Activated naive CD8-positive, alpha-beta T cell treated with anti-CD3 and anti-CD28 coated beads, Interleukin-2, amount 10 ng/mL, durations not matched to agents 7 days and 5 days (primary cell): Measurements from ENCODE around the gene VILL. TPM values are rescaled to one million over a fixed set of nuclear protein-coding genes. Genes with fewer than 3 reads are reported as not detected.

Experiments used
- ATAC-seq: fragments of 150-1000 bp; cut with Tn5 transposase; one replicate; pipeline ENCODE4 v1.10.0; 2021; ENCODE audit warnings: low read depth, moderate library complexity
- POLR2A ChIA-PET: fragments of 350-600 bp; sonication (Branson Sonifier 250); formaldehyde crosslinking; loops from one replicate; lab custom pipeline; 2021; ENCODE audit warnings: antibody characterized with exemption; lab: Charles Lee
- DNase-seq: peaks from one replicate; pipeline ENCODE4 v3.0.0; 2021
- H3K27ac Mint-ChIP-seq: one replicate; pipeline ENCODE4 v1.8.0; 2022; ENCODE audit warnings: mild to moderate bottlenecking, mixed read lengths
- H3K27me3 Mint-ChIP-seq: one replicate; pipeline ENCODE4 v1.8.0; 2022; ENCODE audit warnings: mild to moderate bottlenecking, moderate library complexity, mixed read lengths
- H3K36me3 Mint-ChIP-seq: one replicate; pipeline ENCODE4 v1.8.0; 2021; ENCODE audit warnings: mild to moderate bottlenecking, mixed read lengths
- H3K4me1 Mint-ChIP-seq: one replicate; pipeline ENCODE4 v1.8.0; 2021; ENCODE audit warnings: mixed read lengths
- H3K4me3 Mint-ChIP-seq: one replicate; pipeline ENCODE4 v1.8.0; 2022; ENCODE audit warnings: mild to moderate bottlenecking, moderate library complexity, mixed read lengths
- H3K9me3 Mint-ChIP-seq: one replicate; pipeline ENCODE4 v1.8.0; 2021; ENCODE audit warnings: mixed read lengths
- total RNA-seq, 2 experiments: library from RNA; stranded (reverse); gene quantifications; one replicate each; pipeline ENCODE4 v1.2.3, GENCODE V29; 2021

The VILL gene
- 10 to 100 TPM; 25.2 to 25.3 TPM for total RNA-seq

DNA sequence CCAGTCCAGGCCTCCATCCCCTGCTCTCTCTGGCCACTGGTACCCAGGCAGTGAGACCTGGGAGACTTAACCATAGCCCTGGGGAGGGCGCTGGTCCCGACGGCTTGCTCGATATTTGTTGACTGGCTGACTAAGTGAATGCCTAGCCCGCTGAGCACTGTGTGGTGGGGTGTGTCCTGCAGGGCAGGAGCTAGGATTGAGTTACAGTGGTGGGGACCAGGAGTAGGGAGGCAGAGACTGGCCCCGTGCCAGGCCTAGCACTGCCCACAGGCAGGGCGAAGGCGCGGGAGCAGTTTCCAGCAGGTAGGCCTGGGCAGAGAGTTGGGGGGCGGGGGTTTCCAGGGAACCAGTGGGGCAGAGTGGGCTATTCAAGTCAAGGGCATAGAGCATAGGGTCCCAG lies at the start of gene VILL:
Gene VILL (plus strand): TSS at position 260 of the 400 bp plus-strand sequence. CDS start 2,887 bp downstream, outside the sequence.
- Mint-ChIP-seq H3K27ac (no peak within 1 kb of the TSS), H3K4me3 (no peak within 1 kb of the TSS)
- ATAC-seq = no peak

DNA sequence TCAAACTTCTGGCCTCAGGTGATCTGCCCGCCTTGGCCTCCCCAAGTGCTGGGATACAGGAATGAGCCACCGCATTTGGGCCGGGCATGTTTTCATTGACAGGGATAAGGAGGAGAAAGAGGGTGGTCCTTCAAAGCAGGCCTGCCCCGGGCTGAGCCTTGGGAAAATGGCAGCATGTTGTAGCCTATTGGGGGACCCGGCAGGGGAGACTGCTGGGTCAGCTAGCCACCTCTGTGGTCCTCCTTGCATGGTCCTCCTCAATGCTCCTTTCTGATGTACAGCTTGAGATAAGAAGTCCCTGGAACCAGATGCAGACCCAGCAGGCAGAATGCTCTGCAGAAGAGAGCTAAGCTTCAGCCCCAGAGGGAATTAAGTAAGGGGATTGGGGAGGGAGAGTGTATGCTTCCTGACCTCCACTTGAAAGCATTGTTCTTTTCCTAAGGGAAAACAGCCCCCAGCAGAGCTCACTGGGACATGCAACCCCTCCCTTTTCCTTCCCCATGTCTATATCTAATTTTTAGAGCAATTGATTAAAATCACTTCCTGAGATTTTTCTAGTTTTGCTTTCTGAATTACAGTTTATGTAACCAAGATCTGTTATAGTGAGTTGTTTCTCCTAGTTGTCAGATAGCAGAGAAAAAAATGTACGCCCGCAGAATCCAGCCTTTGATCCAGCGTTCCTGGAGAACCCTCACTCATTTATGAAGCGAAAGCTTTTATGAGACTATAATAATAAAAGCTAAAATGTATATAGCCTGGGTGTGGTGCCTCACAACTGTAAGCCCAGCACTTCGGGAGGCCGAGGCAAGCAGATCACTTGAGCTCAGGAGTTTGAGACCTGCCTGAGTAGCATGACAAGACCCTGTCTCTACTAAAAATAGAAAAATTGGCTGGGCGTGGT lies 48.7 kb upstream of the VILL start:
- no peak overlapping the region for H3K27ac Mint-ChIP-seq
- H3K9me3 Mint-ChIP-seq = no peaks in the 10 kb centered on the region
- ATAC-seq (no peak), DNase-seq (no peak)
- H3K27me3 Mint-ChIP-seq = peaks cover 13% of the 10 kb centered on the region
- POLR2A ChIA-PET = no interaction called here
- peaks cover 2% of the 10 kb centered on the region for H3K4me1 Mint-ChIP-seq
- H3K36me3 Mint-ChIP-seq = no peaks in the 10 kb centered on the region
- H3K4me3 Mint-ChIP-seq = no peak overlapping the region

More for the DNA sequence above, at the start of gene VILL:
- no peak for DNase-seq
- Mint-ChIP-seq H3K36me3 (peaks cover under 1% of the 10 kb centered on the region), H3K9me3 (no peaks in the 10 kb centered on the region), H3K4me1 (peaks cover 16% of the 10 kb centered on the region), H3K27me3 (no peaks in the 10 kb centered on the region)
- POLR2A ChIA-PET = no interaction called here

DNA sequence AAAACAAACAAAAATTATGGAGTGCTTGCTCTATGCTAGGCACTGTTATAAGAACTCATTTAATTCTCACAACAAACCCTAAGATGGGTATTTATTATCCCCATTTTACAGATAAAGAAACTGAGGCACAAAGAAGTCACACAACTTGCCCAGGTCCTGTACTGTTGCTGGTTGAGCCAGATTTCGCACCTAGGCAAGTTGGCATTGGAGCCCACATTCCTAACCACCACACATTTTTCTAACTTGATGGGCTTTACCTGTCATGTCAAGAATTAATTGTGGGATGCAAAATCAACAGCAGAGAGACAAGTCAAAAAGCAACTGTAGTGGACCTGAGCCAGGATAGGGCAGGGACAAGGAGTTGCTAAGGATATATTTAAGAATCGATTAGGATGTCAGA lies 47.9 kb upstream of the VILL start:
- H3K4me1 Mint-ChIP-seq = peaks cover 2% of the 10 kb centered on the region
- DNase-seq (no peak), ATAC-seq (no peak)
- H3K36me3 Mint-ChIP-seq = no peaks in the 10 kb centered on the region
- H3K9me3 Mint-ChIP-seq = no peaks in the 10 kb centered on the region
- H3K27ac Mint-ChIP-seq = no peak overlapping the region
- peaks cover 9% of the 10 kb centered on the region for H3K27me3 Mint-ChIP-seq
- H3K4me3 Mint-ChIP-seq = no peak overlapping the region
- POLR2A ChIA-PET = no interaction called here

DNA sequence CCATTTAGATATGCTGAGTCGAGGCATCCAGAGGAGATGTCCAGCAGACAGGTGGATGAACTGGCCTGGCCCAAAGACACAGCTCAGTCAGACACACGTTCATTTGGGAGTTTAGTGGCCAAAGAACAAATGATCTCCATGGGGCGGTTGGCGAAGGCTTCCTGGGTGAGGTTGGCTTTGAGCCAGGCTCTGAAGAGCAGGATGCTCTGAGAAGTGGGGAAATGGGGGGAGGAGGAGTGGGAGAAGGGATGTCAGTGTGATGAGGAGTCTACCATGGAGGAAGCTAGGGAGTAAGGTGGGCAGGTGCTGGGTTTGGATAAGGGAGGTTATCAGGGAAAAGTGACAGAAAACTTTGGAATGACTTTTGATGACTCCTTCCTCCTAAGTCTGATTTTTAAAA lies 47.5 kb upstream of the VILL start:
- H3K4me1 Mint-ChIP-seq = peaks cover 2% of the 10 kb centered on the region
- POLR2A ChIA-PET = no interaction called here
- no peak overlapping the region for H3K4me3 Mint-ChIP-seq
- peaks cover 6% of the 10 kb centered on the region for H3K27me3 Mint-ChIP-seq
- no peak overlapping the region for H3K27ac Mint-ChIP-seq
- DNase-seq (no peak), ATAC-seq (no peak)
- H3K9me3 Mint-ChIP-seq = no peaks in the 10 kb centered on the region
- no peaks in the 10 kb centered on the region for H3K36me3 Mint-ChIP-seq

DNA sequence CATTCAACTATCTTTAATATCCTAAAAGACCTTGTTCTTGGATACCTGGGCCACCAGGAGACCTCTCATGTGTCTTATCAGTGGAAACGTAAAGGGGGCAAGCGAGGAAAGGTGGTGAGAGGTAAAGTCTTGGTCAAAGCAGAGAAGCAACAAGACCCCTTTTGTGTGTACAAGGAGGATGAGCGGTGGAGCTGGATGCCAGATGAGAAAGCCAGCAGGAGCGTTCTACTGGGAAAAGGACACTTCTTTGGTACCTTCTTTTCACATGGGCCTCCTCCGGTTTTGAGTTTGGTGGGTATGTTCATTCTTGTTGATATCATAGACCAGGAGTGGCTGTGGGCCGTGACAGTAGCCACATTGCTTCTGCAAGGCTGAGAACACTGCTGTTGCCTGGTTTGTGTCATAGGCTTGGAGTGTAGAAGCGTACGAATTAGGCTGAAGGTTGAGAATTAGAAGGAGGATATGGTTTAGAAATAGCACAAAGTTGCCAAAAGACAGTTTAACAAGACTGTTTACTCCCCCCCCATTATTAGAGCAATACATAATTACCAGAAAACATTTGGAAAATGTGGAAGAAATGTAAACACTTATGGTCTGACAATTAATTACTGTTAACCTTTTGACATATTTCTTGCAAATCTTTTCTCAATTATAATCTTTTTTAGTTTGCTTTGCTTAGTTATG lies 46.8 kb upstream of the VILL start:
- H3K36me3 Mint-ChIP-seq = no peaks in the 10 kb centered on the region
- ATAC-seq = no peak
- no peak for DNase-seq
- H3K9me3 Mint-ChIP-seq = no peaks in the 10 kb centered on the region
- H3K4me3 Mint-ChIP-seq = no peak overlapping the region
- H3K27me3 Mint-ChIP-seq = peaks cover 5% of the 10 kb centered on the region
- H3K4me1 Mint-ChIP-seq = peaks cover 2% of the 10 kb centered on the region
- H3K27ac Mint-ChIP-seq = no peak overlapping the region
- POLR2A ChIA-PET = no interaction called here

DNA sequence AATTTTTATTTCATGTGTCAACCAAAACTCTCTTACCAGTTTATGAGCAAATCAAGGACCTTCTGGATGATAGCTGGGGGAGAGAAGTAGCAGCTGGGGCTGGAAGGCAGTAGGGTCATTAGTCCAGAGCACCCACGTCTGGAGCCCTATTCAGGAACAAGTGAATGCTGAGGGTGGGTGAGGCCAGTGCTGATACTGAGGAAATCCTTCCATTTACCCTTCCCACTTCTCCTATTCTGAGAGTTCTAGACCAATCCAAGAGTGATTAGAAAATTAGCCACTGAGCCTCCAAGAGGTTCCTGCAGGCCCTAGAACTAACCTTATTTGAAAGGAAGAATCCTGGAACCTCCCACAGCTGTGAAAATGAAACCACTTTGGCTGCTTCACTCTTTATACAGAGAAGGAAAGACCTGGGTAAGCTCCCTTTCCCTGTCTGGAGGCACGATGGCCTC lies 46.2 kb upstream of the VILL start:
- DNase-seq (no peak), ATAC-seq (no peak)
- Mint-ChIP-seq H3K4me1 (peaks cover 2% of the 10 kb centered on the region), H3K36me3 (no peaks in the 10 kb centered on the region), H3K27ac (no peak overlapping the region), H3K4me3 (no peak overlapping the region), H3K27me3 (peaks cover 5% of the 10 kb centered on the region), H3K9me3 (no peaks in the 10 kb centered on the region)
- POLR2A ChIA-PET = no interaction called here

DNA sequence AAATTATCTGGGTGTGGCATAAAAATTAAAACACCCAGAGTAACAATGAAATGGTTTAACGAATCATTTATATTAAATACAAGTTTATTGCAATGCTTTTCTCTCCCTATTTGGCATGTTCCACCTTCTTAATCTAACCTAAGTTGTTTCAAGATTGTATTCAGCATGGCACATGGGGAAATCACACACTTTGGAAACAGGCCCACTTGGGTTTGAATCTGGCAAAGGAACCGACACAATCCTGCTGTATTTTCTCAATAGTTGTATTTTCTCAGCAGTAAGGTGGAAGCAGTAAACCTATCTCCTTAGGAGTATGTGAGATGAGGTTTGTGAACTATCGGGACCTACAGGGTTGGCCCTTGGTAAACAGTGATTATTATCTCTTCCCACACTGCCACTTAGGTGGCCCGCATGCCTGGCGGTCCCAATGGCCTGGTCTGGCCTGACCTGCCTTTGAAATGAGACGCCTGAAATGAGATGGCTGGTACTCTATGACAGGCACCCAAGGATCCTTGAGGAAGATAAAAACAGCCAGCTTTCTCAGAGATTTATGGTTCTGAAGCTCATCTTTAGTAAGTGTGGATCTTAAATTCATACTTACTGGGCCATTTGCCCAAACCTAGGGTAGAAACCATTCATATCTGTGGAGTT lies 45.3 kb upstream of the VILL start:
- Mint-ChIP-seq H3K27ac (no peak overlapping the region), H3K4me1 (peaks cover 2% of the 10 kb centered on the region), H3K36me3 (no peaks in the 10 kb centered on the region), H3K9me3 (no peaks in the 10 kb centered on the region), H3K4me3 (no peak overlapping the region), H3K27me3 (peaks cover 2% of the 10 kb centered on the region)
- POLR2A ChIA-PET = no interaction called here
- ATAC-seq (no peak), DNase-seq (no peak)

DNA sequence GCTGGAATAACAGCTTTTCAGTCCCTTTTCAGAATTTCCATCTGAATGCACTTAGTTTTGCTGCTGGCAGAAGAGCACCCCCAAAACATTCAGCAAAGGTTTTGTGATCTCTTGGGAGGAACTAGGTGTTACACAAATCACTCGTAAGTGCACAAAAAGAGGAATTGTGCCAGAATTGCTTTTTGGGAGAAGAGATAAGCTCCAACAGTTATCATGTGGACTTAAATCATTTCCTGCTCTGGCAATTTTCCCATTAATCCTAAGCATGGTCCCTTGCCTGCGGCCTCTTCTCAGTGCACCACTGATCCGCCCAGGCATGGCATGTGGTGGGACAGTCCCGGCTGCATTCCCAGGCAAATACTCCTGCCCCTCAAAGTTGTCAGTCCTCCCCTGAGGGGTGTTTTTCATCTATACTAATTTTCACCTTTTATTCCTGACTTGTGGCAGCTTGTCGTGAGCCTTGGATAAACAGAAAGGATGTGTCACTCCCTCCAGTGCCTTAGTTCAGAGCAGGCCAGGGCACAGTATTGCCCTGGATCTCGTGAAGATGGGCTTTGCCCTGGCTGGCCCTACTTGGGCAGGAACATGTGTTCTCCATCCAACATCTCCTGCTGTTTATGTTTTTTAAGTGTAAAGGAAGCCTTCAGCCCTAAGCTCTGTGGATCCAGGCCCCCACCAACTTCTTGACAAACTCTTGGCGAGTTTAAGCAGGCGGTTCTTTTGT lies 44.6 kb upstream of the VILL start:
- Mint-ChIP-seq H3K27me3 (peaks cover 2% of the 10 kb centered on the region), H3K9me3 (no peaks in the 10 kb centered on the region), H3K4me3 (no peak overlapping the region), H3K36me3 (no peaks in the 10 kb centered on the region), H3K27ac (no peak overlapping the region), H3K4me1 (peaks cover 2% of the 10 kb centered on the region)
- no peak for DNase-seq
- ATAC-seq = no peak
- POLR2A ChIA-PET = no interaction called here

DNA sequence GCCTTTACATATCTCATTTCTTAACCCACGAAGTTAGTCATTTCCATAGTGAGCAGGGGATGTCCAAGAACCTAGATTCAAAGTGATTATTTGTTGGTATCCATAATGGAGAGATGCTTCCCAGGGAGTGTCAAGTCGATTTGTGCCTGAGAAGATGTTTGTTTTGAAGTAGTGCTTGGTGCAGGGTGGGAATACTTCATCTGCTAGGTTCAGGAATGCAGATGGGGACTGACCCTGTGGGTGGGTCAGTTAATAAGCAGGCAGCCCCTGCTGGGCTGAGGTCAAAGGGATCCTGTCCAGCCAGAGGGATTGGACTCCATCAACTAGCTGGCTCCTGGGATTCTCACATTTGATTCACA lies 44.1 kb upstream of the VILL start:
- H3K9me3 Mint-ChIP-seq = no peaks in the 10 kb centered on the region
- H3K27ac Mint-ChIP-seq = no peak overlapping the region
- DNase-seq (no peak), ATAC-seq (no peak)
- peaks cover 2% of the 10 kb centered on the region for H3K27me3 Mint-ChIP-seq
- no peaks in the 10 kb centered on the region for H3K36me3 Mint-ChIP-seq
- peaks cover 2% of the 10 kb centered on the region for H3K4me1 Mint-ChIP-seq
- POLR2A ChIA-PET = no interaction called here
- H3K4me3 Mint-ChIP-seq = no peak overlapping the region

DNA sequence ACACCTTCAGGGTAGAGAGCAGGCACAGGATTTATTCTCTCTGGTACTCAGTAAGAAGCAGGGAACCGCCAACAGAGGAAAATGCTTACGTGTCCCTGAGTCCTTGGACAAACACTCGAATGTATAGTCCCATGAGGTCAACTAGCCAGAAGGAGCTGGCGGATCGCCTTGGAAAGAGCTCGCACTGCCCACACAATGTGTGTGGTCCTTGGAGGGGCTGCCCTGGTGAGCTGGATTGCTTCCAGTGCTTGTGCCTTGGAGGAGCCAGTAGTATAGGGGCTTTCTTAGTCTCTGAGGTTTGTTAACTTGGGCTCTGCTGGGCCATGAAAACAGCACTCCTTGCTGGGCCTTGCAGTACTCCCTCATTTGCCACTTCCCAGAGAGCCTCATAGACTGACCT lies 40.7 kb upstream of the VILL start:
- Mint-ChIP-seq H3K27ac (no peak overlapping the region), H3K4me1 (peaks cover 3% of the 10 kb centered on the region), H3K36me3 (no peaks in the 10 kb centered on the region), H3K27me3 (no peaks in the 10 kb centered on the region), H3K4me3 (no peak overlapping the region), H3K9me3 (peaks cover 1% of the 10 kb centered on the region)
- POLR2A ChIA-PET = no interaction called here
- DNase-seq (no peak), ATAC-seq (no peak)

DNA sequence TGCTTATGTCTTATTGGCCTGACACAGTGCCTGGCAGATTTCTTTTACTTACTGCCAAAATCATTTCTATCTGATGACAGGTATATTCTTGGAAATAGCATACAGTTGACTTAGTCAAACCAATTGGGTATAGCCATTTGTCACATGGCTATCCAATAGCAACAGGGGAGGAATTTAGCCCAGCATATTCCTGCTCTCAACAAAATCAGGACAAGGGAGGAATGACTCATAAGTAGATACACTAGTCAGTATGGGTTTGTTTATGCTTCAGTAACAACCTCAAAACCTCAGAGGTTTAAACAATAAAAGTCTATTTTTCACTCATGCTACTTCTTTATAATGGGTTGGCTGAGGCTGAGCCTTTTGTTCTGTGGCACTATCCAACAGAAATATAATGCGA lies 38.0 kb upstream of the VILL start:
- Mint-ChIP-seq H3K27ac (no peak overlapping the region), H3K27me3 (no peaks in the 10 kb centered on the region), H3K36me3 (no peaks in the 10 kb centered on the region), H3K4me3 (no peak overlapping the region), H3K9me3 (peaks cover 1% of the 10 kb centered on the region), H3K4me1 (peaks cover 16% of the 10 kb centered on the region)
- POLR2A ChIA-PET = no interaction called here
- DNase-seq (no peak), ATAC-seq (no peak)

DNA sequence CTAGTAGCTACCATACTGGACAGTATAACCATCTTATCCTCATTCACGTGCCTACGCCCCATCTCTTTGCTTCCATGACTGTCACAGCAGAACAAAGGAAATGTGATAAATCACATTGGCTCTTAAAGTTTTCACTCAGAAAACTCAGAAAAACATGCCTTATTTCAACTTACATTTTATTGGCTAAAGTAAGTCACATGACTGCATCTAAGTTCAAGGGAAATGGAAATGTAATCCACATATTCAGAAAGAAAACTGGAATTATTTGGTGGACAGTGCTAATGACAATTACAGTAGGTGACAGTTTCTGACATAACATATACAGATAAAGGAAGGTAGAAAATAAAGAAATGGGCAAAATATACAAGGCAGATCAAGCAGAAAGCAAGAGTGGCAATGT lies 37.4 kb upstream of the VILL start:
- DNase-seq (no peak), ATAC-seq (no peak)
- Mint-ChIP-seq H3K4me3 (no peak overlapping the region), H3K9me3 (peaks cover 1% of the 10 kb centered on the region), H3K27me3 (no peaks in the 10 kb centered on the region), H3K4me1 (peaks cover 20% of the 10 kb centered on the region), H3K36me3 (no peaks in the 10 kb centered on the region), H3K27ac (no peak overlapping the region)
- POLR2A ChIA-PET = no interaction called here

DNA sequence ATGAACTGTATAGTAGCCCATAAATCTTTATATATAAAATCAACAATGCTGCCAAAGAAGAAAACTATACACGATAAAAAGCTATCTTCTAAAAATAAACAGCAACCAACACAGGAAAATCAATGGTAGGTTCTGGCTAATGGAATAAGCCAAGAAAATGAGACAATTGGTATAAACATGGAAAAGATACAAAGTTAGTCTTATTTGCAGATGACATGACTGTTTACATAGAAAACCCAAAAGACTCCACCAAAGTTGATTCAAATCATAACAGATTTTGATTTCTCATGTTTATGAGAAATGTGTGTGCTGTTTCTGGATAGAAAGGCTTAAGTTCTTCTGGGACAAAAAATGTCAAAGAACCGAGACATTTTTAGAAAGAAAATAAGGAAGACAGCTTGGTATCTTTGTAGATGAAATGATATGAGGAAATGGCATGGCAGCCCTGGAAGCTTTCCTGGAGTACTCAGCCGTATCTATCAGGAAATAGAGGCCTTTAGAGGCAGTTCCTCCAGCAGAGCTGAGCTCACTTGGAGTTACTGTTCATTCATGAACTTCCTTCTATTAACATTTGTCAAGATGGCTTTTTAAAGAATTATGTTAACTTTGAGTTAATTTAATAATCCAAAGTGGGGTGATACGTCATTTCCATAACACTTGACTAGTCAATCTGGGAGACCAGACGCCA lies 36.7 kb upstream of the VILL start:
- Mint-ChIP-seq H3K36me3 (no peaks in the 10 kb centered on the region), H3K4me1 (peaks cover 20% of the 10 kb centered on the region), H3K27ac (no peak overlapping the region), H3K4me3 (no peak overlapping the region), H3K27me3 (no peaks in the 10 kb centered on the region), H3K9me3 (peaks cover 1% of the 10 kb centered on the region)
- DNase-seq (no peak), ATAC-seq (no peak)
- POLR2A ChIA-PET = no interaction called here
